Neuronal stem cell (in vitro differentiated cells): Measurements from ENCODE around the gene DMD.

Experiments used
- DNase-seq: peaks from one replicate; pipeline ENCODE4 v3.0.0-alpha.2; 2013; ENCODE audit warnings: low spot score
- H2AFZ ChIP-seq: one replicate; pipeline ENCODE4 v1.6.1; 2013; ENCODE audit warnings: mild to moderate bottlenecking, low read length, inconsistent platforms
- H2AK5ac ChIP-seq: 2 replicates; pipeline ENCODE4 v1.6.1; 2013; ENCODE audit warnings: low read depth, mild to moderate bottlenecking, inconsistent platforms, low read length, moderate library complexity, mixed read lengths
- H2BK120ac ChIP-seq: 2 replicates; pipeline ENCODE4 v1.6.1; 2013; ENCODE audit warnings: low read depth, mild to moderate bottlenecking, inconsistent platforms, low read length, moderate library complexity, mixed read lengths
- H2BK12ac ChIP-seq: one replicate; pipeline ENCODE4 v1.6.1; 2013; ENCODE audit warnings: low read length, inconsistent platforms
- H2BK15ac ChIP-seq: 2 replicates; pipeline ENCODE4 v1.6.1; 2013; ENCODE audit warnings: mild to moderate bottlenecking, low read length, inconsistent platforms, mixed read lengths
- H2BK5ac ChIP-seq: one replicate; pipeline ENCODE4 v1.6.1; 2013; ENCODE audit warnings: inconsistent platforms, mild to moderate bottlenecking, low read length, moderate library complexity
- H3K14ac ChIP-seq: one replicate; pipeline ENCODE4 v1.6.1; 2013; ENCODE audit warnings: low read length, inconsistent platforms
- H3K18ac ChIP-seq: 2 replicates; pipeline ENCODE4 v1.6.1; 2013; ENCODE audit warnings: low read length, inconsistent platforms
- H3K23ac ChIP-seq: 2 replicates; pipeline ENCODE4 v1.6.1; 2013; ENCODE audit warnings: low read depth, mild to moderate bottlenecking, mixed read lengths, low read length, inconsistent platforms; ENCODE audit not compliant: poor library complexity
- H3K27ac ChIP-seq: replicated peaks from 3 replicates; pipeline ENCODE4 v1.5.1; 2013; ENCODE audit warnings: low read length, inconsistent platforms
- H3K27me3 ChIP-seq, 3 experiments: 2 replicates each; pipeline ENCODE4 v1.6.1; 2013; ENCODE audit warnings: low read length in 3 of 3, mild to moderate bottlenecking in 2 of 3, inconsistent platforms in 1 of 3, low read depth in 1 of 3, mixed read lengths in 1 of 3, moderate library complexity in 1 of 3; ENCODE audit not compliant: control insufficient read depth in 3 of 3, insufficient read depth in 3 of 3
- H3K36me3 ChIP-seq, 2 donors: replicated peaks in 1 of 2; 2 replicates each; pipeline ENCODE4 v1.6.1; 2013; ENCODE audit warnings: low read length in 2 of 2; ENCODE audit not compliant: control insufficient read depth in 2 of 2, insufficient read depth in 2 of 2
- H3K4ac ChIP-seq: 2 replicates; pipeline ENCODE4 v1.6.1; 2013; ENCODE audit warnings: inconsistent platforms, mild to moderate bottlenecking, low read length, moderate library complexity
- H3K4me1 ChIP-seq, 2 donors: 1 replicate in 1 of 2; 2 replicates in 1 of 2; pipeline ENCODE4 v1.6.1; 2013; ENCODE audit warnings: low read length in 2 of 2, low read depth in 1 of 2; ENCODE audit not compliant: control insufficient read depth in 2 of 2, insufficient read depth in 1 of 2
- H3K4me2 ChIP-seq: one replicate; pipeline ENCODE4 v1.6.1; 2013; ENCODE audit warnings: mild to moderate bottlenecking, low read length, inconsistent platforms; ENCODE audit not compliant: insufficient read depth, poor library complexity, severe bottlenecking
- H3K4me3 ChIP-seq, 2 donors: 2 replicates each; pipeline ENCODE4 v1.5.1; 2013; ENCODE audit warnings: low read length in 2 of 2, mild to moderate bottlenecking in 2 of 2, inconsistent platforms in 1 of 2, moderate library complexity in 1 of 2
- H3K79me1 ChIP-seq: one replicate; pipeline ENCODE4 v1.6.1; 2013; ENCODE audit warnings: low read depth, mild to moderate bottlenecking, inconsistent platforms, low read length, moderate library complexity
- H3K9ac ChIP-seq: one replicate; pipeline ENCODE4 v1.6.1; 2013; ENCODE audit warnings: mild to moderate bottlenecking, low read depth, low read length, inconsistent platforms; ENCODE audit not compliant: poor library complexity
- H3K9me3 ChIP-seq, 2 donors: replicated peaks in 1 of 2; 2 replicates each; pipeline versions ENCODE3 to v1.6.1; 2013; ENCODE audit warnings: low read length in 2 of 2, mild to moderate bottlenecking in 2 of 2, inconsistent platforms in 1 of 2, low read depth in 1 of 2, mixed read lengths in 1 of 2, moderate library complexity in 1 of 2; ENCODE audit not compliant: control insufficient read depth in 2 of 2, insufficient read depth in 1 of 2
- H4K8ac ChIP-seq: one replicate; pipeline ENCODE4 v1.6.1; 2013; ENCODE audit warnings: low read depth, mild to moderate bottlenecking, inconsistent platforms, low read length, moderate library complexity
- H4K91ac ChIP-seq: one replicate; pipeline ENCODE4 v1.6.1; 2013; ENCODE audit warnings: low read length, low read depth, mild to moderate bottlenecking, inconsistent platforms; ENCODE audit not compliant: poor library complexity
- WGBS, 2 donors: extraction: QIAGEN DNeasy Blood & Tissue Kit; methylation state at CpG; one replicate each; pipeline ENCODE4 v1.1.7; 2013; ENCODE audit warnings: missing lambda C conversion rate in 2 of 2, mixed read lengths in 1 of 2; ENCODE audit not compliant: insufficient read length in 2 of 2, insufficient replicate concordance in 1 of 2; ENCODE audit errors: extremely low coverage in 2 of 2; 5-methylcytosine and 5-hydroxymethylcytosine counted together

The DMD gene

DNA sequence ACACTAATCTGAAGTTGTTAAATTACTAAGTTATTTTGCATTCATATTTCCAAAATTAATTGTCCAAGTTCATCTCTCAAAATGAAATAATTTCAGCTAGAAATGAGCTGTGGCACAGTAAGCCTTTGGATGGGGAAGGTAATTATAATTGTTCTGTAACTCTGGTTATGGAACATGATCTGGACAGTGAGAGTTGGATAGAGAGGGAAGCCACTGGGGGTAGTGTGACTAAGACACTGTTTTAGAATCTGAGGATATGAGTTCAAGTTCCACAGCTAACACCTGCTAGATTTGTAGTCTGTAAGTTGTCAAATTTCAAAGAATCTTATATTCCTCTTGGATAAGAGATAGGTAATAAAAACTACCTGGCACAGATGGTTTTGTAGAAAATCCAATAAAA lies 49.5 kb downstream of the DMD start:
- Histone ChIP-seq H3K14ac (no peak overlapping the region), H2BK120ac (no peak overlapping the region), H2AK5ac (no peak overlapping the region), H3K79me1 (no peaks in the 10 kb centered on the region), H2BK12ac (no peak overlapping the region), H2AFZ (no peak overlapping the region), H2BK5ac (no peak overlapping the region), H3K27ac (no peak overlapping the region), H2BK15ac (no peak overlapping the region), H3K23ac (no peak overlapping the region), H3K9me3 (no peaks in the 10 kb centered on the region), H4K91ac (no peak overlapping the region), H3K36me3 (no peaks in the 10 kb centered on the region), H3K18ac (no peak overlapping the region), H3K4me1 (no peaks in the 10 kb centered on the region), H3K9ac (no peak overlapping the region), H3K27me3 (no peaks in the 10 kb centered on the region), H3K4ac (no peak overlapping the region), H4K8ac (no peak overlapping the region), H3K4me2 (no peak overlapping the region), H3K4me3 (no peak overlapping the region)
- DNase-seq = no peak

DNA sequence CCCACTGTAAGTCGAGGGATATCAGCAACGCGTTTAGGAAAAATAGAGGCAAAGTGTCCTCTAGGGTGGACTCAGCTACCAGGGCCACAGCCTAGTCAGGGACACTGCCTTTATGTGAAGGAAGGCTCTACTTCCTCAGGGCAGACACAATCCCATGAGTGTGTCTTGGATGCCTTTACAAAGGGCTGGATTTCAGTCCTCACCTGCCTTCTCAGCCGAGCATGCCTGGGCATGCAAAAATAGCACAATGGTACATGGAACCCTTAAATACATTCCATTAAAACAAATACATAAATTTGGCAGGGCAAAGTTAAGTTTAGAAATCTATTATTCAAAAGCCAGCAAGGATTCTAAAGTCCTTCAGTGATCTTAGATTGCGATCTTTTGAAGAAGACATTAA lies 51.1 kb downstream of the DMD start:
- Histone ChIP-seq H2BK12ac (no peak overlapping the region), H4K91ac (no peak overlapping the region), H3K4me1 (no peaks in the 10 kb centered on the region), H3K9me3 (no peaks in the 10 kb centered on the region), H2BK15ac (no peak overlapping the region), H3K14ac (no peak overlapping the region), H3K27me3 (no peaks in the 10 kb centered on the region), H3K4ac (no peak overlapping the region), H3K27ac (no peak overlapping the region), H2AFZ (no peak overlapping the region), H3K36me3 (no peaks in the 10 kb centered on the region), H3K18ac (no peak overlapping the region), H3K79me1 (no peaks in the 10 kb centered on the region), H3K9ac (no peak overlapping the region), H3K23ac (no peak overlapping the region), H2BK120ac (no peak overlapping the region), H4K8ac (no peak overlapping the region), H2AK5ac (no peak overlapping the region), H2BK5ac (no peak overlapping the region), H3K4me2 (no peak overlapping the region), H3K4me3 (no peak overlapping the region)
- no peak for DNase-seq
- no CpG with 5 or more reads among the region's 5 CpGs for WGBS, 2 donors

DNA sequence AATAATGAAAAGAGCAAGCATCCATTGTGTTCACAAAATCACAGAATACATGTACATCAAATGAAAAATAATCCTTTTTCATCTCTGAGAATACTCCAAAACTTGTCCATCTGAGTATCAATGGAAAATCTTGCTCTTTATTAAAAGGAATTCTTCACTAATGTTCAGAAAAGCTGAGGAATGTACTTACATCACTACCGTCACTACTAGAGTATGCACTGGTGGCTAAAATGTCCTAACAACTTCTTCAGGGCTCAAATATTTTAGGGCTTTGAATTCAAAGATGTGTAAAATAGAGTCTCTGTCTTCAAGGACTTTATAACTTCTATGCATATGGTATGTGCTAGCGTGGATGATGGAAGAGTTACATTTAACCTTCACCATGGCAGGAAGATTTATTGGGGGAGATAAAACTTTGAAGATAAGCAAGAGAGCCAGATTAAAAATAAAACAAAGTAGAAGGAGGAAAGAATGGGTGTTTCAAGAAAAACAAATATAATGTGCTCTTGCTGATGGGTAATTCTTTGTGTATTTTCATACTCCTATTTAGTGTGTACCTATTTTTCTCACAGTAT lies 55.1 kb downstream of the DMD start:
- no peaks in the 10 kb centered on the region for H3K27me3 ChIP-seq
- H2BK15ac ChIP-seq = no peak overlapping the region
- no peak overlapping the region for H3K4ac ChIP-seq
- H2BK5ac ChIP-seq = no peak overlapping the region
- no peak overlapping the region for H3K4me2 ChIP-seq
- H2AFZ ChIP-seq = no peak overlapping the region
- no peak overlapping the region for H2BK12ac ChIP-seq
- H2AK5ac ChIP-seq = no peak overlapping the region
- H3K9me3 ChIP-seq = no peaks in the 10 kb centered on the region
- no peak overlapping the region for H3K9ac ChIP-seq
- no peaks in the 10 kb centered on the region for H3K4me1 ChIP-seq
- no peaks in the 10 kb centered on the region for H3K36me3 ChIP-seq
- H3K27ac ChIP-seq = no peak overlapping the region
- H2BK120ac ChIP-seq = no peak overlapping the region
- no peaks in the 10 kb centered on the region for H3K79me1 ChIP-seq
- DNase-seq = no peak
- no peak overlapping the region for H3K18ac ChIP-seq
- no peak overlapping the region for H3K14ac ChIP-seq
- no peak overlapping the region for H3K23ac ChIP-seq
- no peak overlapping the region for H4K8ac ChIP-seq
- no CpG with 5 or more reads among the region's 2 CpGs for WGBS, 2 donors
- H3K4me3 ChIP-seq = no peak overlapping the region
- no peak overlapping the region for H4K91ac ChIP-seq

DNA sequence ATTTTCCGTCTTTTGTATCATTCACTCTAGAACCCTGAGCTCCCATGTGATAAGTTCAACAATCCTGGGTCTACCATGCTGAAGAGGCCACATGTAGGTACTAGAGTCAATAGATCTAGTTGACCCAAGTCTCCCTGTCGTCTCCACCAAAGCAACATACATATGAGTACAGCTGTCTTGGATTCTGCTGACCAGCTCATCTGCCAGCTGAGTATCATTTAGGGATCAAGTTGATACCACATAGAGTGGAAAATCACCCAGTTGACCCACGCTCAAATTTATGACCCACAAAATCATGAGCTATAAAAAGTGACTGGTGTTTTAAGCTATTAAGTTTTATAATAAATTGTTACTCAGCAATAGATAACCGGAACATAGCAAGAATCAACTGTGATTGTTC lies 61.8 kb downstream of the DMD start:
- H3K4me2 ChIP-seq = no peak overlapping the region
- no peaks in the 10 kb centered on the region for H3K36me3 ChIP-seq
- no peak overlapping the region for H4K8ac ChIP-seq
- no peak overlapping the region for H3K23ac ChIP-seq
- no peak overlapping the region for H2AK5ac ChIP-seq
- no peak overlapping the region for H3K4me3 ChIP-seq
- H2AFZ ChIP-seq = no peak overlapping the region
- H3K18ac ChIP-seq = no peak overlapping the region
- no peak overlapping the region for H3K9ac ChIP-seq
- no peak overlapping the region for H2BK5ac ChIP-seq
- no peak overlapping the region for H2BK15ac ChIP-seq
- H4K91ac ChIP-seq = no peak overlapping the region
- no peak overlapping the region for H3K4ac ChIP-seq
- H3K27me3 ChIP-seq = no peaks in the 10 kb centered on the region
- no CpG with 5 or more reads among the region's 4 CpGs for WGBS, 2 donors
- H3K4me1 ChIP-seq = no peaks in the 10 kb centered on the region
- no peaks in the 10 kb centered on the region for H3K9me3 ChIP-seq
- H3K27ac ChIP-seq = no peak overlapping the region
- H2BK120ac ChIP-seq = no peak overlapping the region
- no peak for DNase-seq
- H2BK12ac ChIP-seq = no peak overlapping the region
- no peaks in the 10 kb centered on the region for H3K79me1 ChIP-seq
- no peak overlapping the region for H3K14ac ChIP-seq
